NCI-H1436 (cell line): ENCODE measurements around the gene CSF1R.
"Not testable (repeated sequence)": the region's sequence is repeated elsewhere in the genome, so short reads cannot be mapped to it uniquely, and the experiment has no call there.

Experiments
- DNase-seq: peaks from one replicate; lab custom pipeline; 2025; lab: John Stamatoyannopoulos, UW

The CSF1R gene

GRCh38 chr5:150054569-150054968 lies 31.8 kb downstream of the CSF1R start:
- DNase-seq: no peak

DNA sequence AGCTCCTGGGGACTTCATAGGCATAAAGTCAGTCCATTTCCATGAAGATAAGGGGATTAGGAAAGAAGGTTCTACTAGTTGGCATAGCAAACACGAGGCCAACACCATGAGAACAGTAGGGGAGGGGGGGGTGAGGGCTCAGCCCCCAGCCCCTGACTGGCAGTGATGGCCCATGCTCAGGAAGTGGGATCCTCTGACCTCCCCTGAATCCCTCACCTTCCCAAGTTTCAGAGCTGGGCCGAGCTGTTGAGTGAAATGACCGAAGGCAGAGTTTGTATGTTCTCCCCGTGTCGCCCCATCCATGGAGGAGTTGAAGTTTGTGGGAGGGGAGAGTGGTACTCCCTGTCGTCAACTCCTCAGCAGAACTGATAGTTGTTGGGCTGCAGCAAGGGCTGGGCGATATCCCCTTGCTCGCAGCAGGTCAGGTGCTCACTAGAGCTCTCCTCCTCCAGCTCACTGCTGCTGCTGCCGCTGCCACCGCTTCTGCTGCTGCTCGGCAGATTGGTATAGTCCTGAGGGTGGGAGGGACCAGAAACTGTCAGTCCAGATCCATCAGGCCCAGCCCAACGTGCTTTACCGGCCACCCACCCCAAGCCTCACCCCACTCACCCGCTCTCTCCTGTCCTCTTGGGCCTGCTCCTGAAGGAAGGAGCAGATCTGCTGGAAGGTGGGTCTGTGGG lies 32.5 kb downstream of the CSF1R start:
- DNase-seq: no peak

GRCh38 chr5:150052956-150053712 lies 33.2 kb downstream of the CSF1R start:
- no peak for DNase-seq

DNA sequence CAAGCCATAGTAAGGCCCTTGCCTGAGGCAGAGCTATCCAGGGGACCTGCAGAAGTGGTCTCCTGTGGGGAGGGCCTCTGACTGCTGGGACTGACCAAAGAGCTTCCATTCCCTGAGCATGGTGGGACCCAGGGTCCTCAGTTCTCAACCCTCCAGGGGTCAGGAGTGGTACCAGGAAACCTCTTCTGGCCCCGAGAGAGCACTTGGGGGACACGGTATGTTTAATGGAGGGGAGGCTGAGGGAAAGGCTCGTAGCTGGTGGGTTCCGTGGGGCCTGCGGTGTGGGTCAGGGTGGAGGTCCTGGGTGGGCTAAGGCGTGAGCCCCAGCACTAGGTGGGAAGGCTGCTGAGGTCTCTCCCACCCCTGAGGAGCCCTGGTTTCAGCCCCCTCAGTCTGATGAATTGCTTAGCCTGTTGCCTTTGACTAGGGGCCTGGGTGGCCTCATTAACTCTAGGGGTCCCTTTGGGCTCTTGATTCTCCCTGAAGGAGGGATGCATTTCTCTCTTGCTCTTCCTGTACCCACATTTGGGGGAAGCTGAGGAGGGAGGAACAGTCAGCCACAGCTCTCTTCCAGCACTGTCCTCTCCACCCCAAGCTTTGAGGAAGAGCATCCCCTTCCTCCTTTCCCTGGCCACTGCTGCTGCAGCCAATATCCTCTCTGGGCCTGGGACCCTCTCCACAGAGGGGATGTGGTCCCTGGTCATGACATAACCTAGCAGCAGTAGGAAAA lies 34.0 kb downstream of the CSF1R start:
- no peak for DNase-seq

DNA sequence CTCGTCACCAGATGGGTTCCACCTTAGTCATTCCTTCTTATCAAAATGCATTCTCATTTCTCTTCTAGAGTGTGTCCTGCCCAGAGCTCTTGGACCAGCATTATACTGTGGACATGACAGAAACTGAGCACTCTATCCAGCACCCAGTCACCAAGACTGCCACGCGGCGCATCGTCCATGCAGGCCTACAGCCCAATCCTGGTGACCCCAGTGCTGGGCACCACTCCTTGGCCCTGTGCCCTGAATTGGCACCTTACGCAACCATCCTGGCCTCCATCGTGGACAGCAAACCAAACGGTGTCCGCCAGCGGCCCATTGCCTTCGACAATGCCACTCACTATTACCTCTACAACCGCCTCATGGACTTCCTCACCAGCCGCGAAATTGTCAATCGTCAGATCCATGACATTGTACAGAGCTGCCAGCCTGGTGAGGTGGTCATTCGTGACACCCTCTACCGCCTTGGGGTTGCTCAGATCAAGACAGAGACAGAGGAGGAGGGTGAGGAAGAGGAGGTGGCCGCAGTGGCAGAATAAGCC lies 34.6 kb downstream of the CSF1R start:
- no peak for DNase-seq

DNA sequence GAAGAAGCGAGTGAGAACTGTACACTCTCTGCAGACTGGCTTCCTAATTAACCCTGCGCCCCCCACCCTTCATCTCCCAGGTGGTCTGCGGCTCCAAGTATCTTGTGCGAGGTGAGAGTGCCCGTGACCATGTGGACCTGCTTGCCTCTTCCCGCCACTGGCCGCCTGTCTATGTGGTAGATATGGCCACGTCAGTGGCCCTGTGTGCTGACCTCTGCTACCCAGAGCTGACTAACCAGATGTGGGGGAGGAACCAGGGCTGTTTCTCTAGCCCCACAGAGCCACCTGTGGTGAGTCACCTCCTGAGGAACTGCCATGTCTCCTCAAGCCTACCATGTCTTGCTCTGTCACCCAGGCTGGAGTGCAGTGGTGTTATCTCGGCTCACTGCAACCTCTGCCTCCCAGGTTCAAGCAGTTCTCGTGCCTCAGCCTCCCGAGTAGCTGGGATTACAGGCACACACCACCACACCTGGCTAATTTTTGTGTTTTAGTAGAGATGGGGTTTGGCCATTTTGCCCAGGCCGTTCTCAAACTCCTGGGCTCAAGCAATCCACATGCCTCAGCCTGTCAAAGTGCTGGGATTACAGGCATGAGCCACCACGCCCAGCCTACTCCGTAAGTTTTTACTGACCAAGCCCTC lies 36.1 kb downstream of the CSF1R start:
- not testable (repeated sequence) for DNase-seq

DNA sequence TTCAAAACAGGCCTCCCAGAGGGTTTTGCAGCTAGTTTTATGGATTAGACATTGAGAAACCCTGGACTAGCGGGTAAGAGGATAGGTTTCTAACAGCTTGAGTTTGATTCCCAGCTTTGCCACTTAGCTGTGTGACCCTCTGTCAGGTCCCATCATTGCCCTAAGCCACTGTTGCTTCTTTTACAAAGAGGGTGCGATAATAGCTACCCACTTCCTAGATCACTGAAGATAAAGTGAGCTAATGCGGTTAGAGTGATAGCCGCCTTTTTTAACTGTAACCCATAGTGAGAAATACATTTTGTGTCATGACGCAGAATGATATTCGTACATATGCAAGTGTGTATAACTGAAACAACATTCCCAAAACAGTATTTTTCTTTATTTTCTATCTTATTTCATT lies 40.3 kb downstream of the CSF1R start:
- no peak for DNase-seq

DNA sequence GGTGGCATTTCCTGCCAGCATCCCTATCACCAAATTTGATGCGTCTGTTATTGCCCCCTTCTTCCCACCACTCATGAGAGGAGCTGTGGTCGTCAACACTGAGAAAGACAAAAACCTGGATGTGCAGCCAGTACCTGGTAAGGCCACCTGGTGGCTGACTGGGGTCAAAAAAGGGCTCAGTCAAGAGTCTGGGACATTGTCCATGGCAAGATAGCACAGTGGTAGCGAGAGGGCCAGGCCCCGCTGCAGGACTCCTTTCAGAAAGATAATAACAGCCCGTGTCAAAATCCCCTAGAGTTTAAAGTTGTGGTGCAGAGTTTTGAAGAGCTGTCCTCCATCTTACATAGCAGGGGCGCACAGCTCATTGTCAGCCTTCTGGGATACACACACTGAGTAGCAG lies 40.8 kb downstream of the CSF1R start:
- no peak for DNase-seq

- DNase-seq: no peak
These were observed 41.6 kb downstream of the CSF1R start for GRCh38 chr5:150044712-150045111.

DNA sequence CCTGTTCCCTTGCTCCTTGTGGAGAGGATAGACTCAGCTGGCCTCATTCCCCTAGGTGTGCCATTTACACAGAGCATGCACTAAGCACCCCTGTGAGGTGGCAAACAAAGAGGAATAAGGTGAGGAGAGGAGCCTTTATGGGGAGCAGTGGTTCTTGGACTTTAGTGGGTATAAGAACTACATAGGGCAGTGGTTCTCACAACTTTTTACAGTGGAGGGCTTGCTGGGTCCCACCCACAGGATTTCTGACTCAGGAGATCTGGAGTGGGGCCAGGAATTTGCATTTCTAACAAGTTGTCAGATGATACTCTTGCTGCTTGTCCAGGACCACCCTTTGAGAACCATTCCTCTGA lies 42.0 kb downstream of the CSF1R start:
- no peak for DNase-seq

DNA sequence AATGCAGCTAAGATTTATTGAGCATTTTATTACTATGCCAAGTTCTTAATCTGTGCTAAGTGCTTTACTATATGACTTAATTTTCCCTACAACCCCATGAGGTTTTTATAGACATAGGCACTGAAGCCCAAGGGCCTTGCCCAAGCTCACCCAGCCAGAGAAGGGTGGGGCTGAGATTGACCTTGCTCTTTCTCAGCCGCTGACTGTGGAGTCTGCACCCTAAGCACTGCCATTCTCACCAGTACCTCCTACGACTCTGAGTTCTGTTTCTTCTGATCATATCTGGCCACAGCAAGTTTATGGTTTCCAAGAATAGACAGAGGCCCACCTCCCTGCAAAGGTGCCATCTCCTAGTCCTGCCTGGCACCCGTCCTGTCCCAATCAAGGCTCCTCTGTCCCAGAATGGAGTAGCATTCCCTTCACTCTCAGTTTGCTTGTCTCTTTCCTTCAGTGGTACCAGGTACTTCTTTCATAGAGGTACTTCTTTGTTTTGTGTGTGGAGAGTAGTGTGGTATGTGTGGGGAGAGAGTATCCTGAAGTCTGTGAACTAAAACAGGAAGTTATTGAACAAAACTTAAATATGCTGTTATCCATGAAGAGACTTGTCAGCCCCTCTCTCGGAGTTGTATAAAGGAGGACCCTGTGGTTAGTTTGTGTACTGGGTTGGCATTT lies 42.6 kb downstream of the CSF1R start:
- no peak for DNase-seq

DNA sequence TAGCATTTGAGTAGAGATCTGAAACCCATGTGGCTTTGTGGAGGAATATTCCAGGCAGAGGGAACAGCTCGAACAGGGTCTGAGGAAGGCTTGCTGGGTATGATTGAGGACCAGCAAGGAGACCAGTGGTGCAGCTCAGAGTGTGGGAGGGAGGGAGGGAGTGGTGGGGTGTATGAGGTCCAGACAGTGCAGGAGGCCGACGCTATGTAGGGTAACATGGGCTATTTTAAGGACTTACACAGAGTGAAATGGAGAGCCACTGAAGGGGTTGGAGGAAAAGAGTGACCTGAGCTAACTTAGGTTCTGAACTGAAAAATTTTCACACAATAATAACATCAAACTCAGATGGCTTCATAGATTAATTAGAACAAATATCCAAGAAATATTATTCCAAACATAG lies 43.9 kb downstream of the CSF1R start:
- DNase-seq: no peak

DNA sequence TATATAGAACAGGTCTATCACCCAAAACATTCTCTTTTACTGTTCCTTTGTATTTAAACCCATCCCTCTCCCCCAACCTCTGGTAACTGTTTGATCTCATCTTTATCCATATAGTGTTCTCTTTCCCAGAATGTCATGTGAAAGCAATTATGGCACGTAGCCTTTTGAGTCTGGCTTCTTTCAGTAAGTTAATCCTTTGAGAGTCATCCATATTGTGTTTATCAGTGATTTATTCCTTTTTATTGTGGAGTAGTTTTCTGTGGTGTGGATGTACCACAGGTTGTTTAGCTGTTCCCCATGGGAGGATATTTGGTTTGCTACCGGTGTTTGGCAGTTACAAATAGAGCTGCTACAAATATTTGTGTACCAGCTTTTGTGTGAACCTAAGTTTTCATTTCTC lies 47.8 kb downstream of the CSF1R start:
- DNase-seq: no peak

- no peak for DNase-seq
These were observed 49.8 kb downstream of the CSF1R start for GRCh38 chr5:150036513-150036912.

- no peak for DNase-seq
These were observed 51.0 kb downstream of the CSF1R start for GRCh38 chr5:150035139-150035895.

GRCh38 chr5:150034662-150035061 lies 51.7 kb downstream of the CSF1R start:
- no peak for DNase-seq

DNA sequence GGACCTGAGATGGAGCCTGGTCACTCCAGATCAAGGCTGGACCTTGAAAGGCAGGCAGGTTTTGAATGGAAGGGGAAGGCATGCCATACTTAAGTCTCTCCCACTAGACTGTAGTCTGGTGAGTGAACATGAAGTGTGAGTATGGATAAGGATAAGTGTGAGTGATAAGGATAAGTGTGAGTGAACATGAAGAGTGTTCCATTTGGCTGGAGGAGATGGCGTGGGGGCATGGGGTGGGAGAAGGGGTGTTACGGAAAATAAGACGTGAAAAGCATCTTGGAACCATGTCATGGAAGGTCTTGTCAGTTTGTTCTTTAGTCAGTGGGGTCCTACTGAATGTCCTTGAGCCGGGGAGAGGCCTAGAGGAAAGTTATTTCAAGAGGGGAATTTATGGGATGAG lies 53.0 kb downstream of the CSF1R start:
- no peak for DNase-seq

DNA sequence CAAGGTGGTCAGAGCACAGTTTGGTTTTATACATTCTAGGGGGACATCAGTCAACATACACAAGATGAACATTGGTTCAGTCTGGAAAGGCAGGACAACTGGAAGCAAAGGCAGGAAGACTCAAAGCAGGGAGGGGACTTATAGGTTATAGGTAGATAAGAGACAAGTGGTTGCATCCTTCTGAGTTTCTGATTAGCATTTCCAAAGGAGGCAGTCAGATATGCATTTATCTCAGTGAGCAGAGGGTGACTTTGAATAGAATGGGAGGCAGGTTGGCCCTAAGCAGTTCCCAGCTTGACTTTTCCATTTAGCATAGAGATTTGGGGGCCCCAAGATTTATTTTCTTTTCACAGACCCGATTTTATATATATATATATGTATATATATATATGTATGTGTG lies 58.3 kb downstream of the CSF1R start:
- DNase-seq: not testable (repeated sequence)

GRCh38 chr5:150026682-150027172 lies 59.6 kb downstream of the CSF1R start:
- DNase-seq: no peak

DNA sequence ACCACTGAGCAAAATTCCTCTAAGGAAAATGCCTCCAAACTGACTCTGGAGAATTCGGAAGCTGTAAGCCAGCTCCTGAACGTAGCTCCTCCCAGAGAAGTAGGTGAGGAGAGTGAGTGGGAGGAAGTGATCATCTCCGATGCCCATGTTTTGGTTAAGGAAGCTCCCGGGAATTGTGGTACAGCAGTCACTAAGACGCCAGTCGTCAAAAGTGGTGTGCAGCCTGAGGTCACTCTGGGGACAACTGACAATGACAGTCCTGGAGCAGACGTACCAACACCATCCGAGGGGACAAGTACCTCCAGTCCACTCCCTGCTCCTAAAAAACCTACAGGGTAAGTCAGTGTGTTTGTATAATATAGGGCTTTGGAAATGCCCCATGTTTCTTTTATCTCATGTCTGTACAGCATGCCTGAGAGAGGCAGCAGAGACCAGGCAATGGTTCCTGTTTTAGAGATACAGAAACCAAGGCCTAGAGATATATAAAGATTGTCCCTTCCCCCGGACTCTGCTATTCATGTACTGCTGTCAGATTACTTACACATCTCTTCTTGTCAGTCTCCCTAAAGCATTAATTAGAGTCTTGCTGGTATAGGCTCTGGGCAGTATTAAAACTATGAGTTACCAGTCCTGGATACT lies 61.9 kb downstream of the CSF1R start:
- DNase-seq: no peak
